DMS 273 (cell line): ENCODE results near the gene VIM.
"Not testable (repeated sequence)": the region's sequence is repeated elsewhere in the genome, so short reads cannot be mapped to it uniquely, and the experiment has no call there.

ENCODE experiments used
- DNase-seq: peaks from one replicate; lab custom pipeline; 2025; ENCODE audit not compliant: unreplicated experiment; lab: John Stamatoyannopoulos, UW

VIM gene

GRCh38 chr10:17255512-17255911 lies 27.5 kb downstream of the VIM start:
- no peak for DNase-seq

- DNase-seq = no peak
Observed at GRCh38 chr10:17256051-17256450, 28.0 kb downstream of the VIM start.

- DNase-seq = no peak
Observed at GRCh38 chr10:17256627-17257026, 28.6 kb downstream of the VIM start.

- peak; percentile 74 for DNase-seq
Observed at GRCh38 chr10:17257466-17258321, 29.7 kb downstream of the VIM start.

GRCh38 chr10:17262502-17262901 lies 34.5 kb downstream of the VIM start:
- DNase-seq = no peak

- no peak for DNase-seq
Observed at GRCh38 chr10:17263580-17263979, 35.5 kb downstream of the VIM start.

GRCh38 chr10:17265468-17265867 lies 37.4 kb downstream of the VIM start:
- DNase-seq = no peak

- DNase-seq = not testable (repeated sequence)
Observed at GRCh38 chr10:17266549-17266948, 38.5 kb downstream of the VIM start.

GRCh38 chr10:17272648-17273047 lies 44.6 kb downstream of the VIM start:
- DNase-seq = no peak

GRCh38 chr10:17273403-17273802 lies 45.4 kb downstream of the VIM start:
- no peak for DNase-seq

GRCh38 chr10:17276756-17277424 lies 48.8 kb downstream of the VIM start:
- DNase-seq = no peak

- no peak for DNase-seq
Observed at GRCh38 chr10:17278607-17279240, 50.7 kb downstream of the VIM start.

- no peak for DNase-seq
Observed at GRCh38 chr10:17282311-17282710, 54.3 kb downstream of the VIM start.

GRCh38 chr10:17286562-17287550 lies 58.8 kb downstream of the VIM start:
- no peak for DNase-seq
